Activated T-cell treated with anti-CD3 and anti-CD28 coated beads, Interleukin-2, amount 50 U/mL, for 4 hours (primary cell): ENCODE results near the gene RASA3. TPM values are rescaled to one million over a fixed set of nuclear protein-coding genes. Genes with fewer than 3 reads are reported as not detected.
"Not testable (repeated sequence)": the region's sequence is repeated elsewhere in the genome, so short reads cannot be mapped to it uniquely, and the experiment has no call there.

Experiments used
- ATAC-seq, 2 donors: fragments of 200-7000 bp; cut with Tn5 transposase; one replicate each; pipeline ENCODE4 v1.10.0; 2021
- DNase-seq: peaks from one replicate; pipeline ENCODE4 v3.0.0-alpha.2; 2020
- H3K27me3 Mint-ChIP-seq: one replicate; pipeline ENCODE4 v1.8.0; 2021; ENCODE audit warnings: low read depth, mixed read lengths
- H3K36me3 Mint-ChIP-seq: one replicate; pipeline ENCODE4 v1.8.0; 2022; ENCODE audit warnings: mixed read lengths; ENCODE audit not compliant: insufficient read depth
- H3K4me1 Mint-ChIP-seq: one replicate; pipeline ENCODE4 v1.8.0; 2021; ENCODE audit warnings: low read depth, mixed read lengths
- H3K4me3 Mint-ChIP-seq: one replicate; pipeline ENCODE4 v1.8.0; 2021; ENCODE audit warnings: mild to moderate bottlenecking, moderate library complexity, mixed read lengths
- H3K9me3 Mint-ChIP-seq: one replicate; pipeline ENCODE4 v1.8.0; 2021; ENCODE audit warnings: mixed read lengths
- total RNA-seq, 3 donors: library from RNA; stranded (reverse); gene quantifications; one replicate each; pipeline ENCODE4 v1.2.1, GENCODE V29; 2021

The RASA3 gene
- total RNA-seq, 3 donors from 2014 or later, result 23.7 to 28.7 (median 26.6) TPM

- H3K27me3 Mint-ChIP-seq, result no peaks in the 10 kb centered on the region
Observed at GRCh38 chr13:113991676-113992179, 140.7 kb downstream of the RASA3 start.

GRCh38 chr13:113991191-113991669 lies 141.2 kb downstream of the RASA3 start:
- Mint-ChIP-seq H3K9me3 (no peaks in the 10 kb centered on the region), H3K4me3 (no peak overlapping the region), H3K27me3 (no peaks in the 10 kb centered on the region), H3K36me3 (peaks cover 31% of the 10 kb centered on the region), H3K4me1 (peaks cover 5% of the 10 kb centered on the region)
- DNase-seq (no peak), ATAC-seq (no peak)

More at GRCh38 chr13:113991676-113992179, 140.7 kb downstream of the RASA3 start:
- Mint-ChIP-seq H3K36me3 (peaks cover 31% of the 10 kb centered on the region), H3K4me3 (no peak overlapping the region), H3K9me3 (no peaks in the 10 kb centered on the region), H3K4me1 (peaks cover 5% of the 10 kb centered on the region)
- no peak for DNase-seq
- ATAC-seq, result no peak

- Mint-ChIP-seq H3K4me3 (no peak overlapping the region), H3K4me1 (peaks cover 5% of the 10 kb centered on the region), H3K36me3 (peaks cover 31% of the 10 kb centered on the region), H3K9me3 (no peaks in the 10 kb centered on the region), H3K27me3 (no peaks in the 10 kb centered on the region)
- DNase-seq (no peak), ATAC-seq (no peak)
Observed at GRCh38 chr13:113990321-113990837, 142.0 kb downstream of the RASA3 start.

GRCh38 chr13:113989585-113990300 lies 142.7 kb downstream of the RASA3 start:
- Mint-ChIP-seq H3K36me3 (peaks cover 31% of the 10 kb centered on the region), H3K9me3 (no peaks in the 10 kb centered on the region), H3K4me3 (no peak overlapping the region), H3K4me1 (peaks cover 5% of the 10 kb centered on the region), H3K27me3 (no peaks in the 10 kb centered on the region)
- no peak for ATAC-seq
- no peak for DNase-seq

DNA sequence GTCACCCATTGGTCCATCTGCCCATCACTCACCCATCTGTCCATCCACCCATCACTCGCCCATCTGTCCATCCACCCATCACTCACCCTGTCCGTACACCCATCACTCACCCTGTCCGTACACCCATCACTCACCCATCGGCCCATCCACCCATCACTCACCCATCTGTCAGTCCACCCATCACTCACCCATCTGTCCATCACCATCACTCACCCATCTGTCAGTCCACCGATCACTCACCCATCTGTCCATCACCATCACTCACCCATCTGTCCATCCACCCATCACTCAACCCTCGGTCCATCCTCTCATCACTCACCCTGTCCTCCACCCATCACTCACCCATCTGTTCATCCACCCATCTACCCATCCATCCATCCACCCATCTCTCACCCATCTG lies 143.6 kb downstream of the RASA3 start:
- H3K4me1 Mint-ChIP-seq, H3K27me3 Mint-ChIP-seq, DNase-seq, H3K4me3 Mint-ChIP-seq, H3K9me3 Mint-ChIP-seq, ATAC-seq: not testable (repeated sequence)
- peaks cover 29% of the 10 kb centered on the region for H3K36me3 Mint-ChIP-seq

GRCh38 chr13:113982296-113982661 lies 150.1 kb downstream of the RASA3 start:
- H3K9me3 Mint-ChIP-seq, result no peaks in the 10 kb centered on the region

GRCh38 chr13:113981611-113982295 lies 150.7 kb downstream of the RASA3 start:
- H3K4me1 Mint-ChIP-seq, result no peaks in the 10 kb centered on the region
- peaks cover 40% of the 10 kb centered on the region for H3K36me3 Mint-ChIP-seq
- no peak overlapping the region for H3K4me3 Mint-ChIP-seq
- ATAC-seq (no peak), DNase-seq (no peak)
- H3K27me3 Mint-ChIP-seq, result no peaks in the 10 kb centered on the region
- no peaks in the 10 kb centered on the region for H3K9me3 Mint-ChIP-seq

More at GRCh38 chr13:113982296-113982661, 150.1 kb downstream of the RASA3 start:
- Mint-ChIP-seq H3K4me3 (no peak overlapping the region), H3K27me3 (no peaks in the 10 kb centered on the region), H3K36me3 (peaks cover 38% of the 10 kb centered on the region), H3K4me1 (no peaks in the 10 kb centered on the region)
- ATAC-seq (no peak), DNase-seq (no peak)

- Mint-ChIP-seq H3K4me1 (no peaks in the 10 kb centered on the region), H3K36me3 (peaks cover 40% of the 10 kb centered on the region), H3K4me3 (no peak overlapping the region)
Observed at GRCh38 chr13:113981194-113981605, 151.2 kb downstream of the RASA3 start.

GRCh38 chr13:113980489-113981064 lies 151.8 kb downstream of the RASA3 start:
- DNase-seq (no peak), ATAC-seq (no peak)
- H3K36me3 Mint-ChIP-seq, result peaks cover 43% of the 10 kb centered on the region
- peaks cover 3% of the 10 kb centered on the region for H3K4me1 Mint-ChIP-seq
- H3K9me3 Mint-ChIP-seq, result no peaks in the 10 kb centered on the region
- no peak overlapping the region for H3K4me3 Mint-ChIP-seq
- no peaks in the 10 kb centered on the region for H3K27me3 Mint-ChIP-seq

More at GRCh38 chr13:113981194-113981605, 151.2 kb downstream of the RASA3 start:
- no peaks in the 10 kb centered on the region for H3K9me3 Mint-ChIP-seq
- ATAC-seq, result no peak
- H3K27me3 Mint-ChIP-seq, result no peaks in the 10 kb centered on the region
- no peak for DNase-seq

DNA sequence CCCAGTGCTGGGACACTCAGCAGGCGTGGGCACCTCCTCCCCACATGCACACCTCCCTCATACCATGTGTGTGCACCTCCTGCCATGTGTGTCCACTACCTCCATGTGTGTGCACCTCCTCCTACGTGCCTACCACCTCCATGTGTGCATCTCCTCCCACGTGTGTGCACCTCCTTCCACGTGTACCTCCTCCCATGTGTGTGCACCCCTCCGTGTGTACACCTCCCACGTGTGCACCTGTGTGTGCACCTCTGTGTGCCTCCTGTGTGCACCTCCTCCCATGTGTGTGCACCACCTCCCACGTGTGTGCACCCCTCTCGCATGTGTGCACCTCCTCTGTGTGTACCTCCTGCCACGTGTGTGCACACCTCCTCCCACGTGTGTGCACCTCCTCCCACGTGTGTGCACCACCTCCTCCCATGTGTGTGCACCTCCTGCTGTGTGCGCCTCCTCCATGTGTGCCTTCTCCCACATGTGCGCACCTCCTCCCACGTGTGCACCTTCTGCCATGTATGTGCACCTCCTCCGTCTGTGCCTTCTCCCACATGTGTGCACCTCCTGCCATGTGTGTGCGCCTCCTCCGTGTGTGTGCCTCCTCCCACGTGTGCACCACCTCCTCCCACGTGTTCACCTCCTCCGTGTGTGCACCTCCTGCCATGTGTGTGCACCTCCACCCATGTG lies 152.5 kb downstream of the RASA3 start:
- H3K27me3 Mint-ChIP-seq, result no peaks in the 10 kb centered on the region
- ATAC-seq, result no peak
- DNase-seq, result no peak
- peaks cover 4% of the 10 kb centered on the region for H3K4me1 Mint-ChIP-seq
- H3K36me3 Mint-ChIP-seq, result peaks cover 45% of the 10 kb centered on the region
- no peak overlapping the region for H3K4me3 Mint-ChIP-seq
- no peaks in the 10 kb centered on the region for H3K9me3 Mint-ChIP-seq

- H3K4me3 Mint-ChIP-seq, result no peak overlapping the region
- no peaks in the 10 kb centered on the region for H3K9me3 Mint-ChIP-seq
- DNase-seq (no peak), ATAC-seq (no peak)
- no peaks in the 10 kb centered on the region for H3K27me3 Mint-ChIP-seq
- peaks cover 4% of the 10 kb centered on the region for H3K4me1 Mint-ChIP-seq
- H3K36me3 Mint-ChIP-seq, result peaks cover 45% of the 10 kb centered on the region
Observed at GRCh38 chr13:113978741-113979481, 153.5 kb downstream of the RASA3 start.

GRCh38 chr13:113977976-113978375 lies 154.4 kb downstream of the RASA3 start:
- H3K9me3 Mint-ChIP-seq, result no peaks in the 10 kb centered on the region
- H3K4me1 Mint-ChIP-seq, result peaks cover 4% of the 10 kb centered on the region
- DNase-seq (no peak), ATAC-seq (no peak)
- H3K27me3 Mint-ChIP-seq, result no peaks in the 10 kb centered on the region
- H3K36me3 Mint-ChIP-seq, result peaks cover 45% of the 10 kb centered on the region
- no peak overlapping the region for H3K4me3 Mint-ChIP-seq
